ENCODE data around the gene TMC5.

GRCh38 chr16:19432429-19432828, 14.7 kb downstream of the TMC5 start:
- TF ChIP-seq POLR2AphosphoS5 (IDR thresholded peaks at IDR 0.05) (no peak), CTCF (IDR thresholded peaks at IDR 0.05) (no peak), EP300 (IDR thresholded peaks at IDR 0.05) (no peak), POLR2A (IDR thresholded peaks at IDR 0.05) (no peak)

Measured in gastroesophageal sphincter (tissue), 3 donors.